ENCODE results near the gene SCN4A.

SCN4A gene

GRCh38 chr17:63960430-63960829, 12.3 kb downstream of the SCN4A start:
- DNase-seq = no peak
- 0 out of 2 replicates have a peak, but pooled peaks cover under 1% of the 10 kb centered on the region for H3K4me1 ChIP-seq (ENCODE audit: insufficient read depth, low read length)
- no peak for ATAC-seq (ENCODE audit: insufficient read depth, low read depth)
- no peaks in the 10 kb centered on the region for H3K79me2 ChIP-seq (ENCODE audit: insufficient read depth, low read length)
- no peak overlapping the region for H2AFZ ChIP-seq (ENCODE audit: low read depth, low read length)
- no peak overlapping the region for H3K4me2 ChIP-seq (ENCODE audit: insufficient read depth, low read length)
- no peaks in the 10 kb centered on the region for H3K36me3 ChIP-seq (ENCODE audit: insufficient read depth, low read length)
- H3K27me3 ChIP-seq (ENCODE audit: insufficient read depth, low read length, poor library complexity) = no peaks in the 10 kb centered on the region
- no peak overlapping the region for H3K9ac ChIP-seq (ENCODE audit: low read depth, low read length)
- H3K9me3 ChIP-seq (ENCODE audit: insufficient read depth, low read length, severe bottlenecking) = no peaks in the 10 kb centered on the region
- H3K27ac ChIP-seq (ENCODE audit: low read length) = no peak overlapping the region
- TF ChIP-seq CTCF (IDR thresholded peaks at IDR 0.05; ENCODE audit: borderline replicate concordance, extremely low read depth, low read length, poor library complexity, severe bottlenecking) (no peak), EZH2 (IDR thresholded peaks at IDR 0.05; ENCODE audit: borderline replicate concordance, low read depth, low read length, severe bottlenecking) (no peak)
- no peak overlapping the region for H3K4me3 ChIP-seq (ENCODE audit: low read depth in 1 of 2, low read length in 2 of 2)
- H4K20me1 ChIP-seq (ENCODE audit: insufficient read depth, low read length) = 0 out of 2 replicates have a peak, but pooled peaks cover 3% of the 10 kb centered on the region

- Histone ChIP-seq H3K27me3 (ENCODE audit: insufficient read depth, low read length, poor library complexity) (no peaks in the 10 kb centered on the region), H3K79me2 (ENCODE audit: insufficient read depth, low read length) (no peaks in the 10 kb centered on the region), H3K36me3 (ENCODE audit: insufficient read depth, low read length) (no peaks in the 10 kb centered on the region), H3K9ac (ENCODE audit: low read depth, low read length) (no peak overlapping the region), H2AFZ (ENCODE audit: low read depth, low read length) (no peak overlapping the region), H3K27ac (ENCODE audit: low read length) (no peak overlapping the region), H3K4me2 (ENCODE audit: insufficient read depth, low read length) (no peak overlapping the region), H3K4me1 (ENCODE audit: insufficient read depth, low read length) (peaks cover 5% of the 10 kb centered on the region), H4K20me1 (ENCODE audit: insufficient read depth, low read length) (0 out of 2 replicates have a peak, but pooled peaks cover 3% of the 10 kb centered on the region), H3K9me3 (ENCODE audit: insufficient read depth, low read length, severe bottlenecking) (no peaks in the 10 kb centered on the region), H3K4me3 (ENCODE audit: low read depth in 1 of 2, low read length in 2 of 2) (no peak overlapping the region)
- DNase-seq = no peak
- TF ChIP-seq EZH2 (IDR thresholded peaks at IDR 0.05; ENCODE audit: borderline replicate concordance, low read depth, low read length, severe bottlenecking) (no peak), CTCF (IDR thresholded peaks at IDR 0.05; ENCODE audit: borderline replicate concordance, extremely low read depth, low read length, poor library complexity, severe bottlenecking) (no peak)
- no peak for ATAC-seq (ENCODE audit: insufficient read depth, low read depth)
Measured at GRCh38 chr17:63960006-63960405, 12.7 kb downstream of the SCN4A start.

GRCh38 chr17:63956296-63956920, 16.3 kb downstream of the SCN4A start:
- Histone ChIP-seq H3K4me1 (ENCODE audit: insufficient read depth, low read length) (peaks cover 19% of the 10 kb centered on the region), H3K9me3 (ENCODE audit: insufficient read depth, low read length, severe bottlenecking) (no peaks in the 10 kb centered on the region), H3K27me3 (ENCODE audit: insufficient read depth, low read length, poor library complexity) (no peaks in the 10 kb centered on the region), H3K27ac (ENCODE audit: low read length) (no peak overlapping the region), H3K4me2 (ENCODE audit: insufficient read depth, low read length) (no peak overlapping the region), H3K79me2 (ENCODE audit: insufficient read depth, low read length) (no peaks in the 10 kb centered on the region), H4K20me1 (ENCODE audit: insufficient read depth, low read length) (peaks cover 3% of the 10 kb centered on the region; the same call in 1 of the 2 replicates), H3K4me3 (ENCODE audit: low read depth in 1 of 2, low read length in 2 of 2) (no peak overlapping the region), H2AFZ (ENCODE audit: low read depth, low read length) (no peak overlapping the region), H3K36me3 (ENCODE audit: insufficient read depth, low read length) (no peaks in the 10 kb centered on the region), H3K9ac (ENCODE audit: low read depth, low read length) (no peak overlapping the region)
- no peak for TF ChIP-seq CTCF (IDR thresholded peaks at IDR 0.05; ENCODE audit: borderline replicate concordance, extremely low read depth, low read length, poor library complexity, severe bottlenecking)
- no peak for TF ChIP-seq EZH2 (IDR thresholded peaks at IDR 0.05; ENCODE audit: borderline replicate concordance, low read depth, low read length, severe bottlenecking)
- DNase-seq = no peak
- no peak for ATAC-seq (ENCODE audit: insufficient read depth, low read depth)

Measured in DND-41 (cell line).